ENCODE data around the gene RNF213.
"Not testable (repeated sequence)": the region's sequence is repeated elsewhere in the genome, so short reads cannot be mapped to it uniquely, and the experiment has no call there.

Gene RNF213

GRCh38 chr17:80272366-80272765 lies 11.7 kb downstream of the RNF213 start:
- DNase-seq, result peak; percentile 56

- DNase-seq, result no peak
These were observed 13.7 kb downstream of the RNF213 start for GRCh38 chr17:80274331-80274730.

GRCh38 chr17:80274871-80275449 lies 14.3 kb downstream of the RNF213 start:
- DNase-seq, result no peak

GRCh38 chr17:80275857-80276256 lies 15.2 kb downstream of the RNF213 start:
- DNase-seq, result not testable (repeated sequence)

GRCh38 chr17:80277751-80278671 lies 17.4 kb downstream of the RNF213 start:
- no peak for DNase-seq

GRCh38 chr17:80279895-80280294 lies 19.2 kb downstream of the RNF213 start:
- DNase-seq, result no peak

GRCh38 chr17:80281516-80281915 lies 20.9 kb downstream of the RNF213 start:
- no peak for DNase-seq

GRCh38 chr17:80283116-80283852 lies 22.6 kb downstream of the RNF213 start:
- DNase-seq, result peak; percentile 33

- DNase-seq, result no peak
These were observed 24.0 kb downstream of the RNF213 start for GRCh38 chr17:80284631-80285030.

- DNase-seq, result no peak
These were observed 24.7 kb downstream of the RNF213 start for GRCh38 chr17:80285237-80285920.

GRCh38 chr17:80286638-80286960 lies 25.9 kb downstream of the RNF213 start:
- no peak for DNase-seq

GRCh38 chr17:80287038-80287437 lies 26.4 kb downstream of the RNF213 start:
- DNase-seq, result no peak

GRCh38 chr17:80287806-80288567 lies 27.3 kb downstream of the RNF213 start:
- DNase-seq, result no peak

GRCh38 chr17:80289616-80290015 lies 29.0 kb downstream of the RNF213 start:
- DNase-seq, result peak; percentile 75

- no peak for DNase-seq
These were observed 29.5 kb downstream of the RNF213 start for GRCh38 chr17:80290156-80290555.

- DNase-seq, result no peak
These were observed 30.6 kb downstream of the RNF213 start for GRCh38 chr17:80291260-80291659.

GRCh38 chr17:80291691-80292487 lies 31.2 kb downstream of the RNF213 start:
- no peak for DNase-seq

GRCh38 chr17:80292521-80292971 lies 31.9 kb downstream of the RNF213 start:
- no peak for DNase-seq

- no peak for DNase-seq
These were observed 33.6 kb downstream of the RNF213 start for GRCh38 chr17:80294210-80294609.

GRCh38 chr17:80294653-80295052 lies 34.0 kb downstream of the RNF213 start:
- no peak for DNase-seq

- DNase-seq, result no peak
These were observed 34.5 kb downstream of the RNF213 start for GRCh38 chr17:80295146-80295545.

Data from NCI-H2171 (cell line).